NT2/D1 (cell line): ENCODE measurements around the gene C19orf85.

Experiments
- DNase-seq: peaks from one replicate; pipeline ENCODE4 v3.0.0-alpha.2; 2011; ENCODE audit warnings: low read depth, low spot score
- H3K27me3 ChIP-seq: 2 replicates; pipeline ENCODE4 v1.6.0; 2011; ENCODE audit warnings: mild to moderate bottlenecking; ENCODE audit not compliant: insufficient read length, insufficient read depth
- H3K36me3 ChIP-seq: 2 replicates; pipeline ENCODE4 v1.6.1; 2011; ENCODE audit warnings: mild to moderate bottlenecking, low read length, mixed read lengths; ENCODE audit not compliant: insufficient read depth, insufficient read length
- H3K4me1 ChIP-seq: 2 replicates; pipeline ENCODE4 v1.5.1; 2011; ENCODE audit not compliant: insufficient read depth, insufficient read length
- H3K4me3 ChIP-seq: 2 replicates; pipeline ENCODE4 v1.5.1; 2011; ENCODE audit warnings: low read depth; ENCODE audit not compliant: insufficient read length
- H3K9ac ChIP-seq: 2 replicates; pipeline ENCODE4 v1.6.0; 2011; ENCODE audit warnings: low read depth; ENCODE audit not compliant: insufficient read length
- H3K9me3 ChIP-seq: 2 replicates; pipeline ENCODE4 v1.5.1; 2011; ENCODE audit warnings: mild to moderate bottlenecking, low read length; ENCODE audit not compliant: insufficient read depth
- SUZ12 ChIP-seq: IDR thresholded peaks from 2 replicates; pipeline ENCODE4 v1.6.1; 2011; ENCODE audit not compliant: insufficient read length, insufficient read depth; ENCODE audit errors: extremely low read depth
- YY1 ChIP-seq: IDR thresholded peaks from 2 replicates; pipeline ENCODE4 v1.6.1; 2011; ENCODE audit not compliant: insufficient read length, insufficient read depth
- ZNF274 ChIP-seq: IDR thresholded peaks from 2 replicates; pipeline ENCODE4 v1.6.1; 2011; ENCODE audit warnings: mild to moderate bottlenecking, low read depth, low read length

The C19orf85 gene

DNA sequence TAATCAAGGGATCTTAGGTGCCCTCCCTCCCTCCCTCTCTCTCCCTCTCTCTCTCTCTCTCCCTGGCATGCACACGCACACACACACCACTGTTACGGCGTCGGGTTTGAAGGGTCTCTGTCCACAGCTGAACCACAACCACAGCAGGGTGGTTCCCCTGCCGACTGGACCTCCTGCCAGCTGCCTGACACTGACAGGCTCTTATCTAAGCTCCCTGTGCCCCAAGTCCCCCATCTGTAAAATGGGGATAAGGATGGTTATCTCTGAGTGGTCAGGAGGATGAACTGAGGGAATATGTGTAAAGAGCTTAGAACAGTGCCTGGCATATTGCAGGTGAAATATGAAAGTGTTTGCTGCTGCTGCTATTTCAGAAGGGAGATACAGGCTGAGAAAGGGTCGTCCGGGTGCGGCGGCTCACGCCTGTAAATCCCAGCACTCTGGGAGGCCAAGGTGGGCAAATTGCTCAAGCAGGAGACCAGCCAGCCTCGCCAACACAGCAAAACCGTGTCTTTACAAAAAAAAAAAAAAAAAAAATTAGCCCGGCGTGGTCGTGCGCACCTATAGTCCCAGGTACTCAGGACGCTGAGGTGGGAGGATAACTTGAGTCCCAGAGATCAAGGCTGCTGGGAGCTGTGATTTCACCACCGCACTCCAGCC is 20.6 kb downstream of the C19orf85 start:
- Histone ChIP-seq H3K36me3 (no peaks in the 10 kb centered on the region), H3K9ac (no peak overlapping the region), H3K4me3 (no peak overlapping the region), H3K4me1 (peaks cover 5% of the 10 kb centered on the region), H3K27me3 (peaks cover 97% of the 10 kb centered on the region), H3K9me3 (no peaks in the 10 kb centered on the region)
- DNase-seq, result no peak
- TF ChIP-seq YY1, result no peak
- no peak for TF ChIP-seq ZNF274
- TF ChIP-seq SUZ12, result no peak

DNA sequence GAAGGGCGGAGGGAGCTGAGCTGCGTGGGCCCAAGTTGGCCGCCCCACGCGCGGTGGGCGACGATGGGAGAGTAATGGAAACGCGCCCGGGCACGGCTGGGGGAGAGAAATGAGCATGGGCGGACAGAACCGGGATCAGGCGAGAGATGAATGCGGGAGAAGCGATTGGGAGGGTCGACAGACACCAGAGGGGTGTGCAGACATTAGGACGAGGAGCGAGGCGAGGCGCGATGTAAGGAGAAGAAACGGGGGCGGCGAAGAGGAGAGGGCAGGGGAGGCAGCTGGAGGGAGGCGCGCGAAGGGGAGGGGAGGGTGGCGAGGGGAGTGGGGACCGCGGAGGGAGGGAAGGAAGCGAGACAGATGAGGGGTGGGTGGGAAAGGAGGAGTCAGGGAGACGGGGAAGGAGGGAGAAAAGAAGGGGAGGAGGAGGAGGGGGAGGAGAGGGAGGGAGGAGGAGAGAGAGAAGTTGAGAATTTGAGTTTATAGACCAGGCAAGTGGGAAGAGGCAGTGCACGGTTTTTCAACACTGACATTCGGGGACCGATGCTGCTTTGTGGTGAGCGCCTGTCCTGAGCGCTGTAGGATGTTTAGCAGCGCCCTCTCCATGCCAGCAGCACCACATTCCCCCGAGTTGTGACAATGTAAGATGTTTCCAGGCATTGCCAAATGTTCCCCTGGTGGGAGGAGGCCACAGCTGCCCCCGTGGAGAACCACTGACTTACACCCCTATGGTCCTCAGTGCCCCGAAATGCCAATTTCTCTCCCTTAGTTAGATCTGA is 21.3 kb downstream of the C19orf85 start, which contains the start of gene SHISA7:
Gene SHISA7, minus strand, starts transcription at position 256 of the 779 bp plus-strand sequence. CDS start 437 bp downstream, outside the sequence.
- peaks cover 97% of the 10 kb centered on the region for H3K27me3 ChIP-seq
- peaks cover 5% of the 10 kb centered on the region for H3K4me1 ChIP-seq
- H3K36me3 ChIP-seq, result no peaks in the 10 kb centered on the region
- no peak within 1 kb of the TSS for H3K9ac ChIP-seq
- no peak for DNase-seq
- TF ChIP-seq SUZ12 (no peak), YY1 (no peak), ZNF274 (no peak)
- H3K9me3 ChIP-seq, result no peaks in the 10 kb centered on the region
- peak within 1 kb of the TSS; percentile 4 for H3K4me3 ChIP-seq

- DNase-seq, result no peak
- Histone ChIP-seq H3K9ac (no peak overlapping the region), H3K4me3 (peak overlapping the region; percentile 4), H3K9me3 (no peaks in the 10 kb centered on the region), H3K4me1 (peaks cover 7% of the 10 kb centered on the region), H3K27me3 (peaks cover 97% of the 10 kb centered on the region), H3K36me3 (no peaks in the 10 kb centered on the region)
- TF ChIP-seq ZNF274, result no peak
- peak; percentile 35 for TF ChIP-seq SUZ12
Measured at GRCh38 chr19:55442372-55442961, 22.1 kb downstream of the C19orf85 start.

DNA sequence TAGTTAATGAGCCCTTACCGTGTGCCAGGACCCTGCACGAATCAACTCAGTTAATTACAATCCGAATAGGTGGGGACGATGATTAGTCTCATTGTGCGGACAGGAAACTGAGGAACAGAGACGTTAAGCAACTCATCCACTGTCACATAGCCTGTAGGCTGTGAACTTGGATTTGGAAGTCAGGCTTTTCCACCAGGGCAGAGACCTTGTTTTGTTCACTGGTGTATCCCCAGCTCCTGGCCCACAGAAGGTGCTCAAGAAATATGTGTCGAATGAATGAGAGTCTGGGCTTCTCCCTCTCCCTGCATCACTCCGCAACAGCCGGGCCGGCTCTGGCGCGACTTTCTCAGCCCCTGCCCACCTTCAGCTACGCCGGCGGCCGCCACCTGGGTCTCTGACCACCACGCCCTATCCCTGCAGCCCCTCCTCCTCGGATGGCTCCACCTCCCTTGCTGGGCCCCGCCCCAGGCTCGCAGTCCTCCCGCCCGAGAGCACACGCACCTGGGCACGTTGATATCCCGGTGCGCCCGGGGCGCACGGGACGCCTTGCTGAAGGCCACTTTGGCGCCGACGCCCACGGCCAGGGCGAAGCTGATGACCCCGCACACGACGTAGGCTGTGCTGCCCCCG is 22.7 kb downstream of the C19orf85 start:
- Histone ChIP-seq H3K27me3 (peaks cover 95% of the 10 kb centered on the region), H3K36me3 (no peaks in the 10 kb centered on the region), H3K9ac (no peak overlapping the region), H3K9me3 (no peaks in the 10 kb centered on the region), H3K4me3 (peak overlapping the region; percentile 9), H3K4me1 (peaks cover 8% of the 10 kb centered on the region)
- TF ChIP-seq YY1 (no peak), ZNF274 (no peak), SUZ12 (no peak)
- no peak for DNase-seq

DNA sequence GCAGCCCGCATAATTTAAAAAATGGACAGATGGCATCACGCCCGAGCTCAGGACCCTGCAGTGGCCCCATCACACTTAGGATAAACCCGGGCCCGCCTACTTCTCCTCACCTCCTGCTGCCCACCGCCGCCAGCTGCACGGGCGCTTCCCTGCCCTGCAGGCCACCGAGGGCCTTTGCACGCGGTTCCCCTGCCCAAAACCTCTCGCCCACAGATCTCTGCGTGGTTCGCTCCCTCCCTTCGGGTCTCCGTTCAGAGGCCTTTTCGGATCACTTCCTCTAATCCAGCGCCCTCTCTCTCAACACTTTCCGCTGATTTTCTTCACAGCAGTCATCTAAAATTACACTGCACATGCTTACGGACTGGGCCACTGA is 23.2 kb downstream of the C19orf85 start:
- DNase-seq, result no peak
- Histone ChIP-seq H3K36me3 (no peaks in the 10 kb centered on the region), H3K4me3 (no peak overlapping the region), H3K9me3 (no peaks in the 10 kb centered on the region), H3K27me3 (peaks cover 94% of the 10 kb centered on the region), H3K4me1 (peaks cover 8% of the 10 kb centered on the region), H3K9ac (peak overlapping the region; percentile 8)
- TF ChIP-seq ZNF274, result no peak
- no peak for TF ChIP-seq YY1
- TF ChIP-seq SUZ12, result no peak

- TF ChIP-seq SUZ12 (no peak), YY1 (no peak), ZNF274 (no peak)
- no peaks in the 10 kb centered on the region for H3K9me3 ChIP-seq
- H3K9ac ChIP-seq, result peak overlapping the region; percentile 50
- H3K4me1 ChIP-seq, result peaks cover 8% of the 10 kb centered on the region
- no peak for DNase-seq
- H3K27me3 ChIP-seq, result peaks cover 90% of the 10 kb centered on the region
- peak overlapping the region; percentile 37 for H3K4me3 ChIP-seq
- H3K36me3 ChIP-seq, result no peaks in the 10 kb centered on the region
Measured at GRCh38 chr19:55440411-55441105, 24.0 kb downstream of the C19orf85 start.
